ENCODE data around the gene ARFGAP3.

ARFGAP3 gene

DNA sequence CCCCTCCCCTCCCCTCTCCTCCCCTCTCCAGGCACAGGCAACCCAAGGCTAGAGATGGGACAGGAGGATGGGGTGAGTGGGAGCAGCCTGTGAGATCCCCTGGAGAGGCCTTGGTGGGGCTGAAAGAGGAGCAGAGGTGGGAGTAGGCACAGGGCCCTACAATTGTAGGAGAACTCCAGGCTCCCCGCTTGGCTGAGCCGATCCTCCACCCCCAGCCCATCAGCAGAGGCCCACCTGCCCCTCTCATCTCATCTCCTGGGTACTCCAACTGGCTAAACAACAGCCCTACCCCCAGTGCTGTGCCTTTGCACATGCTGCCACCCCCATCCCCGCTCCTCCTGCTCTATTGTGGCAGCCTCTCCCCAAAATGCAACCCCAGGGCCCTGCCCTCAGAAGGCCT, 84.4 kb downstream of the ARFGAP3 start:
- Histone ChIP-seq H3K4me3 (replicated peaks; ENCODE audit: low read depth, low read length) (no peak overlapping the region), H3K36me3 (ENCODE audit: control insufficient read depth, insufficient read depth, low read length) (no peaks in the 10 kb centered on the region), H3K27me3 (replicated peaks; ENCODE audit: control insufficient read depth, insufficient read depth, low read length) (no peaks in the 10 kb centered on the region)
- DNase-seq (ENCODE audit: extremely low read depth, insufficient read length), result no peak
- no peak for TF ChIP-seq CTCF (IDR thresholded peaks at IDR 0.05; ENCODE audit: insufficient read depth, low read length, poor library complexity, severe bottlenecking)

DNA sequence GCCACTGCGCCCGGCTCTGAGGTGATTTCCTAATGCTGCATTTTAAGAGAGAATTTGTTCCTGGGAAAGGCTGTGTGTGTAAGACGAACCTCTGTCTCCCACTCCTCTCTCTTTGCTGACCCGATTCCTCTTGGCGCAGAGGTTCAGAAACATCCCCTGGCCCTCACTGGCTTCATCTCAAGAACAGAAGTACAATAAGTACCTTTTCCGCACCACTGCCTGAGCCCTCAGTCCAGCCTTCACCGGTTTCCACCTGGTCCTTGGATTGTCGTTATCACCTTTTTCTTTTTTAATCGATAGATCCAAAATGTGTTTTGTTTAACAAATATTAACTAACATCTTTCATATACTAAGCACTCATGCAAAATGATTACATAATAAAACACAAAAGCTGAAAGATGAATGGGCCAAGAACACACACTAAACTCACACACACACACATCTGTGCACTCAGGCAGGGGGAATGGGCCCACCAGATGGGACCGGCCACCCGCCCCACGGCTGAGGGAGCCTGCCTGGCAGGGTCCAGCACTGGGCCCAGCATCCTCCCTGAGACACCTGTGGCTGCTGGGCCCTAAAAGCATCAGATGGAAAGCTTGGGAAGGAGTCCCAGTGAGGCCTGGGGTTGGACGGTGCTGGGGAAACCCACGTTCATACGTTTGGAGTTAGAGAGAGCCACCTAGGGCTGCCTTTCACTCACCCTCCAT, 86.0 kb downstream of the ARFGAP3 start:
- no peak for DNase-seq (ENCODE audit: extremely low read depth, insufficient read length)

GRCh38 chr22:42770448-42770726, 86.7 kb downstream of the ARFGAP3 start:
- Histone ChIP-seq H3K4me3 (replicated peaks; ENCODE audit: low read depth, low read length) (peak overlapping the region; percentile 38), H3K36me3 (ENCODE audit: control insufficient read depth, insufficient read depth, low read length) (no peaks in the 10 kb centered on the region), H3K27me3 (replicated peaks; ENCODE audit: control insufficient read depth, insufficient read depth, low read length) (no peaks in the 10 kb centered on the region)
- DNase-seq (ENCODE audit: extremely low read depth, insufficient read length), result no peak
- TF ChIP-seq CTCF (IDR thresholded peaks at IDR 0.05; ENCODE audit: insufficient read depth, low read length, poor library complexity, severe bottlenecking), result no peak

More for the DNA sequence above, 86.0 kb downstream of the ARFGAP3 start:
- no peaks in the 10 kb centered on the region for H3K27me3 ChIP-seq (replicated peaks; ENCODE audit: control insufficient read depth, insufficient read depth, low read length)
- H3K36me3 ChIP-seq (ENCODE audit: control insufficient read depth, insufficient read depth, low read length), result no peaks in the 10 kb centered on the region
- no peak overlapping the region for H3K4me3 ChIP-seq (replicated peaks; ENCODE audit: low read depth, low read length)
- TF ChIP-seq CTCF (IDR thresholded peaks at IDR 0.05; ENCODE audit: insufficient read depth, low read length, poor library complexity, severe bottlenecking), result no peak

GRCh38 chr22:42769574-42770447, 87.3 kb downstream of the ARFGAP3 start:
- Histone ChIP-seq H3K4me3 (replicated peaks; ENCODE audit: low read depth, low read length) (peak overlapping the region; percentile 38), H3K36me3 (ENCODE audit: control insufficient read depth, insufficient read depth, low read length) (no peaks in the 10 kb centered on the region), H3K27me3 (replicated peaks; ENCODE audit: control insufficient read depth, insufficient read depth, low read length) (no peaks in the 10 kb centered on the region)
- DNase-seq (ENCODE audit: extremely low read depth, insufficient read length), result peak; percentile 86
- no peak for TF ChIP-seq CTCF (IDR thresholded peaks at IDR 0.05; ENCODE audit: insufficient read depth, low read length, poor library complexity, severe bottlenecking)

- Histone ChIP-seq H3K4me3 (replicated peaks; ENCODE audit: low read depth, low read length) (no peak overlapping the region), H3K36me3 (ENCODE audit: control insufficient read depth, insufficient read depth, low read length) (no peaks in the 10 kb centered on the region), H3K27me3 (replicated peaks; ENCODE audit: control insufficient read depth, insufficient read depth, low read length) (no peaks in the 10 kb centered on the region)
- DNase-seq (ENCODE audit: extremely low read depth, insufficient read length), result no peak
- no peak for TF ChIP-seq CTCF (IDR thresholded peaks at IDR 0.05; ENCODE audit: insufficient read depth, low read length, poor library complexity, severe bottlenecking)
These were observed 87.9 kb downstream of the ARFGAP3 start for GRCh38 chr22:42769238-42769573.
